BE2C (cell line): ENCODE data around the gene CDC42BPA.

Source experiments
- DNase-seq: peaks from one replicate; pipeline ENCODE4 v3.0.0-alpha.2; 2020
- H3K27me3 ChIP-seq: fragments of 250-450 bp; sonication (Bioruptor Pico); 2 replicates; pipeline ENCODE4 v1.5.1; 2020; ENCODE audit warnings: mild to moderate bottlenecking
- H3K36me3 ChIP-seq: fragments of 250-450 bp; sonication (Bioruptor Pico); 2 replicates; pipeline ENCODE4 v1.5.1; 2020; ENCODE audit warnings: mild to moderate bottlenecking
- H3K4me1 ChIP-seq: fragments of 250-450 bp; sonication (Bioruptor Pico); 2 replicates; pipeline ENCODE4 v1.5.1; 2020
- H3K4me3 ChIP-seq: 2 replicates; pipeline ENCODE4 v1.5.1; 2011; ENCODE audit warnings: low read depth, low read length
- H3K9me3 ChIP-seq: fragments of 250-450 bp; sonication (Bioruptor Pico); 2 replicates; pipeline ENCODE4 v1.5.1; 2020
- TF ChIP-seq, protein P1 (sequence below): IDR thresholded peaks from 2 replicates; pipeline ENCODE4 v1.5.1; 2012; ENCODE audit warnings: mild to moderate bottlenecking, low read depth, low read length

The CDC42BPA gene

GRCh38 chr1:227317523-227318015, 723 bp downstream of the CDC42BPA start:
- H3K4me1 ChIP-seq, result peaks cover 3% of the 10 kb centered on the region; the same call in 1 of the 2 replicates
- H3K9me3 ChIP-seq, result no peaks in the 10 kb centered on the region
- peak overlapping the region; percentile 52 for H3K4me3 ChIP-seq
- peak; percentile 79 for DNase-seq
- H3K27me3 ChIP-seq, result no peaks in the 10 kb centered on the region
- H3K36me3 ChIP-seq, result peaks cover 4% of the 10 kb centered on the region; the same call in 1 of the 2 replicates
- TF ChIP-seq, protein P1, sequence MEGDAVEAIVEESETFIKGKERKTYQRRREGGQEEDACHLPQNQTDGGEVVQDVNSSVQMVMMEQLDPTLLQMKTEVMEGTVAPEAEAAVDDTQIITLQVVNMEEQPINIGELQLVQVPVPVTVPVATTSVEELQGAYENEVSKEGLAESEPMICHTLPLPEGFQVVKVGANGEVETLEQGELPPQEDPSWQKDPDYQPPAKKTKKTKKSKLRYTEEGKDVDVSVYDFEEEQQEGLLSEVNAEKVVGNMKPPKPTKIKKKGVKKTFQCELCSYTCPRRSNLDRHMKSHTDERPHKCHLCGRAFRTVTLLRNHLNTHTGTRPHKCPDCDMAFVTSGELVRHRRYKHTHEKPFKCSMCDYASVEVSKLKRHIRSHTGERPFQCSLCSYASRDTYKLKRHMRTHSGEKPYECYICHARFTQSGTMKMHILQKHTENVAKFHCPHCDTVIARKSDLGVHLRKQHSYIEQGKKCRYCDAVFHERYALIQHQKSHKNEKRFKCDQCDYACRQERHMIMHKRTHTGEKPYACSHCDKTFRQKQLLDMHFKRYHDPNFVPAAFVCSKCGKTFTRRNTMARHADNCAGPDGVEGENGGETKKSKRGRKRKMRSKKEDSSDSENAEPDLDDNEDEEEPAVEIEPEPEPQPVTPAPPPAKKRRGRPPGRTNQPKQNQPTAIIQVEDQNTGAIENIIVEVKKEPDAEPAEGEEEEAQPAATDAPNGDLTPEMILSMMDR, result peak; percentile 44

- no peak for DNase-seq
- H3K27me3 ChIP-seq, result no peaks in the 10 kb centered on the region
- peak overlapping the region; percentile 52 for H3K4me3 ChIP-seq
Observed at GRCh38 chr1:227317011-227317451, 1.3 kb downstream of the CDC42BPA start.

GRCh38 chr1:227316456-227316855, 1.8 kb downstream of the CDC42BPA start:
- DNase-seq, result no peak
- H3K9me3 ChIP-seq, result no peaks in the 10 kb centered on the region
- TF ChIP-seq, protein P1, result no peak
- H3K4me3 ChIP-seq, result peak overlapping the region; percentile 52
- peaks cover 4% of the 10 kb centered on the region; the same call in 1 of the 2 replicates for H3K36me3 ChIP-seq
- peaks cover 3% of the 10 kb centered on the region; the same call in 1 of the 2 replicates for H3K4me1 ChIP-seq
- H3K27me3 ChIP-seq, result no peaks in the 10 kb centered on the region

More at GRCh38 chr1:227317011-227317451, 1.3 kb downstream of the CDC42BPA start:
- no peaks in the 10 kb centered on the region for H3K9me3 ChIP-seq
- TF ChIP-seq, protein P1, result no peak
- H3K36me3 ChIP-seq, result peaks cover 4% of the 10 kb centered on the region; the same call in 1 of the 2 replicates
- peaks cover 3% of the 10 kb centered on the region; the same call in 1 of the 2 replicates for H3K4me1 ChIP-seq

- DNase-seq, result peak; percentile 16
- Histone ChIP-seq H3K27me3 (no peaks in the 10 kb centered on the region), H3K9me3 (no peaks in the 10 kb centered on the region), H3K4me3 (peak overlapping the region; percentile 52), H3K36me3 (peaks cover 4% of the 10 kb centered on the region; the same call in 1 of the 2 replicates), H3K4me1 (peaks cover 3% of the 10 kb centered on the region; the same call in 1 of the 2 replicates)
- TF ChIP-seq, protein P1, result no peak
Observed at GRCh38 chr1:227315629-227316346, 2.5 kb downstream of the CDC42BPA start.

GRCh38 chr1:227314014-227314848, 4.1 kb downstream of the CDC42BPA start:
- peaks cover 4% of the 10 kb centered on the region; the same call in 1 of the 2 replicates for H3K36me3 ChIP-seq
- DNase-seq, result no peak
- no peaks in the 10 kb centered on the region for H3K9me3 ChIP-seq
- TF ChIP-seq, protein P1, result no peak
- peak overlapping the region; percentile 52 for H3K4me3 ChIP-seq
- peaks cover under 1% of the 10 kb centered on the region; the same call in 1 of the 2 replicates for H3K4me1 ChIP-seq
- H3K27me3 ChIP-seq, result no peaks in the 10 kb centered on the region
